HG03159 (cell line): ENCODE measurements around the gene PLCB3.

Source experiments
- ATAC-seq: cut with Tn5 transposase; IDR thresholded peaks from one replicate; pipeline ENCODE4 v1.9.1; 2021; ENCODE audit warnings: mild to moderate bottlenecking, moderate library complexity; ENCODE audit not compliant: unreplicated experiment

The PLCB3 gene

DNA sequence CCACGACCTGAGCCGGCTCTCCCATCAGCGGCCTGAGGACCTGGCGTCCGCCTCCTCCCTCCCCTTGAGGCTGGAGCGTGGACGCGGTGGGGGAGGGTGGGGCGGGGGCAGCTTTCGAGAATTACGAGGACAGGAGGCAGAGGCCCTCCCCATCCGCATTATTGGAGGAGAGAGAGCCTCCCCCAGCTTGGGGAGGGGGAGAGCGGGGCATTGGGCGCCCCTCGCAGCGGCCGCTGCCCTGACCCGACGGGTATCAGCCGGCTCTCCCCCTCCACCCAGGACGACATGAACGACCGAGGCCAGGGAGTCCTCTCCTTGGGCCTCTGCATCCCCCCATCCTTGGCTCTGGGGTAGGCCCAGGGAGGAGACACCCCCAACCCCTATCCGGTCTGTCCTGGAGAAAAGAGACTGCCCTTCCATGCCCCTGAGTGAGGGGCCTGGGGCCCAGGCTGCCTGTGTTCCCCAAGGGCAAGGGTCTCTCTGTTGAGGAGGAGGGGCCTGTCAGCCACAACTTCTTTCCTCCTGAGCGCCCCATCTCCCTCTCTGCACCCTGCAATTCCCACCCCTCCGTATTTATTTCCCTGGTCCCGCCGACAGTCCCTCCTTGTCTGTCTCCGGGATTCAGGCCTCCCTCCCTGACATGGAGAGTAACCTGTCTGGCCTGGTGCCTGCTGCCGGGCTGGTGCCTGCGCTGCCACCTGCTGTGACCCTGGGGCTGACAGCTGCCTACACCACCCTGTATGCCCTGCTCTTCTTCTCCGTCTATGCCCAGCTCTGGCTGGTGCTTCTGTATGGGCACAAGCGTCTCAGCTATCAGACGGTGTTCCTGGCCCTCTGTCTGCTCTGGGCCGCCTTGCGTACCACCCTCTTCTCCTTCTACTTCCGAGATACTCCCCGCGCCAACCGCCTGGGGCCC, 34.8 kb downstream of the PLCB3 start:
- ATAC-seq, result no peak

DNA sequence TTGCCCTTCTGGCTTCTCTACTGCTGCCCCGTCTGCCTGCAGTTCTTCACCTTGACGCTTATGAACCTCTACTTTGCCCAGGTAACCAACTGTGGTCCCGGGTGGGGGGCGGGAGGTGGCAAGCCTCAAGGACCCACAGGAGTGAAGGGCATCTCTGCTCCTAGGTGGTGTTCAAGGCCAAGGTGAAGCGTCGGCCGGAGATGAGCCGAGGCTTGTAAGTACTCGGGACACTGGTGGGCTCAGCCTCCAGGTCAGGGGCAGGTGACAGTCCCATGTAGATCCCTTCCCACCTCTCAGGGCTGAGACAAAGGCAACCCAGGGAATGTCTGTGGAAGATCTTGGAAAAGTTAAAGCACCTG, 35.5 kb downstream of the PLCB3 start:
- no peak for ATAC-seq

DNA sequence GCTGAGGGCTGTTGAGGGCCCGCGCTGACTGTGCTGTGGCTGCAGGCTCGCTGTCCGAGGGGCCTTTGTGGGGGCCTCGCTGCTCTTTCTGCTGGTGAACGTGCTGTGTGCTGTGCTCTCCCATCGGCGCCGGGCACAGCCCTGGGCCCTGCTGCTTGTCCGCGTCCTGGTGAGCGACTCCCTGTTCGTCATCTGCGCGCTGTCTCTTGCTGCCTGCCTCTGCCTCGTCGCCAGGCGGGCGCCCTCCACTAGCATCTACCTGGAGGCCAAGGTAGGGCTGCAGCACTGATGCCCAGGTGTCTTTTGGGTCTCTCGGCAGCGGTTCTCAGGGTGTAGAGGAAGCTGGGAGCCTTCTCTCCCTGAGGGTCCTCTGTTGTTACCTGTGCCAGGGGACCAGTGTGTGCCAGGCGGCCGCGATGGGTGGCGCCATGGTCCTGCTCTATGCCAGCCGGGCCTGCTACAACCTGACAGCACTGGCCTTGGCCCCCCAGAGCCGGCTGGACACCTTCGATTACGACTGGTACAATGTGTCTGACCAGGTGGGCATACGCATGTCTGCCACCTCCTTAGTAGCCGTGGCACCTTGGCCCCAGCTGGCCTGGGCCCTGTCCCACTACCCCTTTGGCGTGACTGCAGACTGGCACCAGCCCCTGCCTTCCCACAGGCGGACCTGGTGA, 36.5 kb downstream of the PLCB3 start:
- no peak for ATAC-seq

DNA sequence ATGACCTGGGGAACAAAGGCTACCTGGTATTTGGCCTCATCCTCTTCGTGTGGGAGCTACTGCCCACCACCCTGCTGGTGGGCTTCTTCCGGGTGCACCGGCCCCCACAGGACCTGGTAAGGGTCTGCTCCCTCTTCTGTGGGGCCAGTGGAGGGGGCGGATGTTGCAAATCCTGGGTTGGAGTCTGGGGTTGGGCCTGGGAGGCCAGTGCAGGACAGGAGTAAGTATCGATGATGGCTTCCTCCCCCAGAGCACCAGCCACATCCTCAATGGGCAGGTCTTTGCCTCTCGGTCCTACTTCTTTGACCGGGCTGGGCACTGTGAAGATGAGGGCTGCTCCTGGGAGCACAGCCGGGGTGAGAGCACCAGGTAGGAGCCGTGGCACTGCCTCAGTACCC, 37.0 kb downstream of the PLCB3 start:
- no peak for ATAC-seq

- no peak for ATAC-seq
Observed at GRCh38 chr11:64289002-64289564, 37.8 kb downstream of the PLCB3 start.

GRCh38 chr11:64290352-64291261, 39.3 kb downstream of the PLCB3 start:
- ATAC-seq, result no peak

DNA sequence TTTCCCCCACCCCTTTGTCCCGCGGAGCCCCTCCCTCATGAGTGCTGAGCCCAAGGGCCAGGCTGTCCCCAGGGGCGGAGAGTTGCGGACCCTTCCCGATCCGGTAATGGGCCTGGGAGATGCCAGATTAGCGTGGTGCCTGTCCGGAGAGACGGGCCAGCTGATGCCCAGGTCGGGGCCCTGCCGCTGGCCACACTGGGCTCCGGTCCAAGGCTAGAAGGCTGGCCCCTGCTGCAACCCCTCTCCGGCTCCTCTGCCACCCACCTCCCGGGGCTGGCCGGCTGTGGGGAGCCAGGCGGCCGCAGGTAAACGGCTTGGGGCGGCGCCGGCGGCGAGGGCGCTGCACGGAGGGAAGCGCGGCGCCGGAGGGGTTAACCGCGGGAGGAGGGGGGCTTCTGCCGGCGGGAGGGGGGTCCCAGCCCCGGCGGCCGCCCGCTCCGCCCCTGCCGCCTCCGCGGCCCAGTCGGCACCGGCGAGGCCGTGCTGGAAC, 40.0 kb downstream of the PLCB3 start, which contains the start of gene KCNK4:
Gene KCNK4 (plus strand): TSS at position 41 of the 490 bp plus-strand sequence. CDS start 1,717 bp downstream, outside the sequence.
- ATAC-seq, result no peak

DNA sequence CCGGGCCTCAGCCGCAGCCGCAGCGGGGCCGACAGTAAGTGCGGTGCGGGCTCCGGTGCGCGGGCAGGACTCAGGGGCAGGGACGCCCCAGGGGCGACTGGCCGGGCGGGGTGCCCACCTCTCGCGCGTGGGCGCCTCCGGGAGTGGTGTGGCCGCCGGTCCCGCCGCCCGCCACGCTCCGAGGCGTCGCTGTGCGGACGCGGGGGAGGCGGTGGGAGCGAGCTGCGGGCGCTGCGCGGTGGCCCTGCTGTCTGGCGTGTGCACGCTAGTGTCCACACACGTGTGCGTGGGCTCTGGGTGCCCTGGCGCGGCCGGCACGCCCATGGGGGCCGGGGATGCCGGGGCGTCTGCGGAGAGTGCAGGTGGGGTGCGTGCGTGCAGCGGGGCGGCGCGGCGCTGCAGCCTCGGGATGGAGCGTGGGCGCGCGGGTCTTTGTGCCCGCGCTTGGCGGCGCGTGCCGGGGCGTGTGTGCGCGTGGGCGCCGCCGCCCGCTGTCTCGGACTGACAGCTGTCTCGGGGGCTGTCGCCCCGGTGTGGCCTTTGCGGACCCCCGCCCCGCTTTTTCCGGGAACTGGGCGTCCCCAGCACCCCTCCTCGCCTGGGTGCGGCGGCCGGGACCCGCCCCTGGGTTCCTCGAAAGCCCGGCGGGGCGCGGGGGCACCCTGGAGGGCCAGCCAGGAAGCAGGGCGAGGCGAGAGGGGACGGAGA, 40.6 kb downstream of the PLCB3 start:
- ATAC-seq, result no peak

GRCh38 chr11:64292460-64293254, 41.3 kb downstream of the PLCB3 start:
- ATAC-seq, result no peak

GRCh38 chr11:64294774-64295173, 43.4 kb downstream of the PLCB3 start:
- ATAC-seq, result no peak

DNA sequence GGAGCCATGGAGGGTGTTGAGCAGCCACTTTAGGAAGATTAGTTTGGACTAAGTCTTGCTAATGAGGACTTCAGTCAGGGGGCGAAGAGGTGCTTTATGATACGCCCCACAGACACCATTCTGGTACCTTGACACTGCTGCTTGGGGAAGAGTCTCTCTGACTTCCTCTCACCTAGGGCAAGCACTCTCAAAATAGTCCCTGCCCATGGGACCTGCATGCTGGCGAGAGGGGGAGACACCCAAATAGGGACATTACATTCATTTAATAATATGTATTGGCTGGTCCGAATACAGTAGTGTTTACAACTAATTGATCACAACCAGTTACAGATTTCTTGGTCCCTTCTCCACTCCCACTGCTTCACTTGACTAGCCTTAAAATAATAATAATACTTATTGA, 44.4 kb downstream of the PLCB3 start:
- no peak for ATAC-seq

DNA sequence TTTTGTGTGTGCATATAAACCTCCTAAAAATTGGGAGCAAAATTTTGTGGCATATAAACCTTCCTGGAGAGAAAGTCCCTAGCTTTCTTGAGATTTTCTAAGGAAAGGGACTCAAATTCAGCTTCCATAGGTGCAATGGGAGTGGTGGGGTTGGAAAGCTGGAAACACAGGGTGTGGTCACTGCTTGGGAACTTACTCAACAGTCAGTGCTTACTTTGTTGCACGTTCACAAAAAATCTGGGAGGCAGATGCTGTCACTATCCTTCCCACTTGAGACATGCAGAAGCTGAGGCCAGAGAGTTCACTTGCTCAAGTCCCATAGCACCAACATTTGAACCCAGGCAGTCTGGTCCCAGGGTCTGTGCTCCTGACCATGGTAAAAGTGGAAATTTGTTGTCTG, 44.9 kb downstream of the PLCB3 start:
- ATAC-seq, result no peak

DNA sequence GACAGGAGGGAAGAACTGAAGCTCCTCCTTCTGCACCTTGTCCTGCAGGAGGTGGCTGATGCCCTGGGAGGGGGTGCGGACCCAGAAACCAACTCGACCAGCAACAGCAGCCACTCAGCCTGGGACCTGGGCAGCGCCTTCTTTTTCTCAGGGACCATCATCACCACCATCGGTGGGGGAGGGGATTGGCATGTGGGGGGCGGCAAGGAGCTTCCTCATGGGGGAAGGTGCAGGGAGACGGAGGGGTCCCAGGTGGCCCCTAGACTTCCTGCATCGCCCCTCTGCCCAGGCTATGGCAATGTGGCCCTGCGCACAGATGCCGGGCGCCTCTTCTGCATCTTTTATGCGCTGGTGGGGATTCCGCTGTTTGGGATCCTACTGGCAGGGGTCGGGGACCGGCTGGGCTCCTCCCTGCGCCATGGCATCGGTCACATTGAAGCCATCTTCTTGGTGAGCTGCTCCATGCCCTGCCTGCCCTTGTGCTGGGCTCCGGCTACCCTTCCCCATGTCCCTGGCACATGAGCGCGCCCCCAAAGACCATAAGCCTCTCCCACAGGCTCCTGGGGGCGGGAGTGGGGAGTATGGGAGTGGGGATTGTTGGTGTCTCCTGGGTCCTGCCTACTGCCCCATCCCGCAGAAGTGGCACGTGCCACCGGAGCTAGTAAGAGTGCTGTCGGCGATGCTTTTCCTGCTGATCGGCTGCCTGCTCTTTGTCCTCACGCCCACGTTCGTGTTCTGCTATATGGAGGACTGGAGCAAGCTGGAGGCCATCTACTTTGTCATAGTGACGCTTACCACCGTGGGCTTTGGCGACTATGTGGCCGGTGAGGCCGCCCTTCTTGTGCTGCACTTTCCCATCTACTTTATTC, 45.7 kb downstream of the PLCB3 start:
- no peak for ATAC-seq

DNA sequence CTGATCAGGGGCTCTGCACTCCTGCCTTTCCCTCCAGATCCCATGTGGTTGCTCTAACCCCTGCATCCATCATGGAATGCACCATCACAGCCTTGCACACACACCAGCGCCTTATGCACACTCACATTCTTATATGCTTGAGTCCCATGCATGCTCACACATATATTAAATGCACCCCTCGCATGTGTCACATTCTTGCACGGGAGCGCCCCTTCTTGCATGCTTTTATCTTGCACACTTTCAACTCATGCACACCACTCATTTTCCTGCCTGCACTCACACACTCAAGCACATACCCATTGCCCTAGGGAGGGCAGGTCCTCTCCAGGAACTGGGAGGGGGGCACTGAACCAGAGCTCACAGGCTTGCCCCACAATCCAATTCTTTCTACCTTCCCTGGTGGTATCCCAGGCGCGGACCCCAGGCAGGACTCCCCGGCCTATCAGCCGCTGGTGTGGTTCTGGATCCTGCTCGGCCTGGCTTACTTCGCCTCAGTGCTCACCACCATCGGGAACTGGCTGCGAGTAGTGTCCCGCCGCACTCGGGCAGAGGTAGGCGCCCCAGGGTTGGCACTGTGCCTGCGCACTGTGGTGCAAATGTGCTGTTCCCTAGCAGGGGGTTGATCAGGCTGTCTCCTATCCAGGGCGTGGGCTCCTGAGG, 46.5 kb downstream of the PLCB3 start:
- ATAC-seq, result no peak

GRCh38 chr11:64298966-64299846, 47.9 kb downstream of the PLCB3 start:
- ATAC-seq, result no peak

DNA sequence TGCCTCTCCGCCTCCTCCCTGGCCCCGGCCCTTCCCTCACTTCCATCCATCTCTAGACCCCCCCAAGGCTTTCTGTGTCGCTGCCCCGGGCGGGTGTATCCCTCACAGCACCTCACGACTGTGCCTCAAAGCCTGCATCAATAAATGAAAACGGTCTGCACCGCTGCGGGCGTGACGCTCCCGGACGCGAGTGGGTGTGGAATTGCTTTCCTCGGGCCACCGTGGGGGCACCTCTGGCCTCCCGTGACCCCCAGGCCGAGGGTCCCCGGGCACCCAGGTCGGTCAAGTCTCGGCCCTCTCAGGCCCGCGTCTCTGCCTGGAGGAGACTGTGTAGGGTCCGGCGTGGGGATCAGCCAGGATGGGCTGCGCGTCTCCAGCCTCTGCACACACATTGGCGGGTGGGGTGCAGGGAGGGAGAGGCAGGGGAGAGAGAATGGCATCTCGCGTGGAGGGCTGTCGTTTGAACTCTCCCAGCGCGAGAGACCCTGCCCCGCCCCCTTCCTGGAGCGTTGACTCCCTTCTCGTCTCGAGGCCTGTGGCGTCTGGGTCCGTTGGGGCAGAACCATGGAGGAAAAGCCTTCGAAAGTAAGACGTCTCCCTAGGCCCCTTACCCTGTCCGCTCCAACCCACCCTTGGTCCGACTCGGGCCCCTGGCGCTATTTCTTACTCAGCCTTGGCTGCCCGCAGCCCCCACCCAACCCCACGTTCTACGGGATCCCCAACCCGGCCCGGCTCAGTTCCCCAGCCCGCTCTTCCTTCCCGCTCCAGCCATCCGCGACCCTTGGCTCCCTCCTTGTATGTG, 48.7 kb downstream of the PLCB3 start, which contains the start of gene CATSPERZ:
Gene CATSPERZ (plus strand): TSS at position 512 of the 802 bp plus-strand sequence. CDS start 53 bp downstream, at position 565.
- no peak for ATAC-seq
